GM20000 (cell line): ENCODE results near the gene NARS2.

Source experiments
- DNase-seq: peaks from one replicate; pipeline ENCODE4 v3.0.0; 2012; ENCODE audit warnings: low spot score
- TF ChIP-seq, protein P1 (sequence below): IDR thresholded peaks from 2 replicates; pipeline ENCODE4 v1.5.1; 2012; ENCODE audit warnings: mild to moderate bottlenecking, control low read depth; ENCODE audit errors: extremely low read depth, missing control alignments

Gene NARS2

DNA sequence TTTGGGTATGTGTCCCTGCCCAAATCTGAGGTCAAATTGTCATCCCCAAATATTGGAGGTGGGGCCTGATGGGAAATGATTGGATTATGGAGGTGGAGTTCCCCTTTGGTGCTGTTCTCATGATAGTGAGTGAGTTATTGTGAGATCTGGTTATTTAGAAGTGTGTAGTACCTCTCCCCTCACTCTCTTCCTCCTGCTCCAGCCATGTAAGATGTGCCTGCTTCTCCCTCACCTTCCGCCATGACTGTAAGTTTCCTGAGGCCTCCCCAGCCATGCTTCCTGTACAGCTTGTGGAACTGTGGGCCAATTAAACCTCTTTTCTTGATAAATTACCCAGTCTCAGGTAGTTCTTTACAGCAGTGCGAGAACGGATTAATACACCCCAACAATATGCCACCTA is 166.0 kb downstream of the NARS2 start:
- no peak for DNase-seq
- TF ChIP-seq, protein P1, sequence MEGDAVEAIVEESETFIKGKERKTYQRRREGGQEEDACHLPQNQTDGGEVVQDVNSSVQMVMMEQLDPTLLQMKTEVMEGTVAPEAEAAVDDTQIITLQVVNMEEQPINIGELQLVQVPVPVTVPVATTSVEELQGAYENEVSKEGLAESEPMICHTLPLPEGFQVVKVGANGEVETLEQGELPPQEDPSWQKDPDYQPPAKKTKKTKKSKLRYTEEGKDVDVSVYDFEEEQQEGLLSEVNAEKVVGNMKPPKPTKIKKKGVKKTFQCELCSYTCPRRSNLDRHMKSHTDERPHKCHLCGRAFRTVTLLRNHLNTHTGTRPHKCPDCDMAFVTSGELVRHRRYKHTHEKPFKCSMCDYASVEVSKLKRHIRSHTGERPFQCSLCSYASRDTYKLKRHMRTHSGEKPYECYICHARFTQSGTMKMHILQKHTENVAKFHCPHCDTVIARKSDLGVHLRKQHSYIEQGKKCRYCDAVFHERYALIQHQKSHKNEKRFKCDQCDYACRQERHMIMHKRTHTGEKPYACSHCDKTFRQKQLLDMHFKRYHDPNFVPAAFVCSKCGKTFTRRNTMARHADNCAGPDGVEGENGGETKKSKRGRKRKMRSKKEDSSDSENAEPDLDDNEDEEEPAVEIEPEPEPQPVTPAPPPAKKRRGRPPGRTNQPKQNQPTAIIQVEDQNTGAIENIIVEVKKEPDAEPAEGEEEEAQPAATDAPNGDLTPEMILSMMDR, result no peak

DNA sequence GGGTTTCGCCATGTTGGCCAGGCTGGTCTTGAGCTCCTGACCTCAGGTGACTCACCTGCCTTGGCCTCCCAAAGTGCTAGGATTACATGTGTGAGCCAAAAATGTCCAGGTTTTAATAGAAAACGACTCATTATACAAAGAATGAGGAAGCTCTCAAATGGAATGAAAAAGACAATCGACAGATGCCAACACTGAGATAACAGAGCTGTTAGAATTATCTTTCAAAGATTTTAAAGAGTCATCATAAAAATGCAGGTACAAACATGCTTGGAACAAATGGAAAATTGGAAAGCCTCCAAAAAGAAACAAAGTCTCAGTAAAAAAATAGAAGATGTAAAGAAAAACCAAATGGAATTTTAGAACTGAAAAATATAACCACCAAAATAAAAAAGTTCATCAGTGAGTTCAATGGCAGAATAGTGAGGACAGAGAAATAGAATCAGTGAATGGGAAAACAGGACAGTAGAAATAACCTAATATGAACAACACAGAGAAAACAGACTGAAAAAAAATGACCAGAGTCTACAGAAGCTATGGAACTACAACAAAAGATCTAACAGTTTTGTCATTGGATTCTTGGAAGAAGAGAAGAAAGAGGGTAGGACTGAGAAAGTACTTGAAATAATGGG is 168.0 kb downstream of the NARS2 start:
- TF ChIP-seq, protein P1, result no peak
- no peak for DNase-seq

DNA sequence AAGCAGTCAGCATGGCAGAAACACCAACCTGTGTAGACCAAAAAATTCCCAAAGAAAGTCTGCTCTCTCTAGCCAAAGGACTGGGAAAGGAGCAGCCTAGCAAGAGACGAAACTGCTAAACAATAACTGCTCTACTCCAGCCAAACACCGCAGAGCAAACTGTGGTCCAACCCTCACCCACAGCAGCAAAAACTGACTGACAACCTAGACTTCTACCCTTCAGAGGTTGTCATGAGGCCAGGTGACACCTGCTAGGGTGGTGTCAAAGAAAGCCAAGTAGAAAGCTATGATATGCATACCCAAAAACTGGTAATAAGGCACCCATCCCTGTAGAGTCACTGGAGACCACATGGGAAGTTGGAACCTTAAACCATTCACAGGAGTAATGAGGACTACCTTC is 168.9 kb downstream of the NARS2 start:
- no peak for DNase-seq
- TF ChIP-seq, protein P1, result no peak

DNA sequence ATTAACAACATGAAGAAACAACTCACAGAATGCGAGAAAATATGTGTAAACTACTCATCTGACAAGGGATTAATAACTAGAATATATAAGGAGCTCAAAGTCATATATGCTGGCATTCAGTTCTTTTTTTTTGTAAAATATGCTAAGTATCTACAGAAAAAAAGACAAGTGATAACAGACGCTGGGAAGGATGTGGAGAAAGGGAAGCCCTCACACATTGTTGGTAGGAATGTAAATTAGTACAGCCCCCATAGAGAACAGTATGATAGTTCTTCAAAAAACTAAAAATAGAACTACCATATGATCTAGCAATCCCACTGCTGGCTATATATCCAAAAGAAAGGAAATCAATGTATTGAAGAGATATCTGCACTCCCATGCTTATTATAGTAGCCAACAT is 170.9 kb downstream of the NARS2 start:
- DNase-seq, result no peak
- TF ChIP-seq, protein P1, result no peak

DNA sequence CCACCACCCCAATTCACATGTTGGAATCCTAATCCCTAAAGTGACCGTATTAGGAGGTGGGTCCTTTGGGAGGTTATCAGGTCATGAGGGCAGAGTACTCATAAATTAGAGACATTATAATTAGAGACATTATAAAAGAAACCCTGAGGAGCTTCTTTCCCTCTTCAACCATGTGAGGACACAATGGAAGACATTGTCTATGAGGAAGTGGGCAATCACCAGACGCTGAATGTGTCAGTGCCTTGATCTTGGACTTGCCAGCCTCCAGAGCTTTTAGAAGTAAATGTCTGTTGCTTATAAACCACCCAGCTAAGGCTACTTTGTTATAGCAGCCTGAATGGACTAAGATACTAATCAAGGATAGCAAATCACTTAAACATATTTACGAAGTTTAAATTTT is 171.8 kb downstream of the NARS2 start:
- DNase-seq, result no peak
- TF ChIP-seq, protein P1, result no peak

DNA sequence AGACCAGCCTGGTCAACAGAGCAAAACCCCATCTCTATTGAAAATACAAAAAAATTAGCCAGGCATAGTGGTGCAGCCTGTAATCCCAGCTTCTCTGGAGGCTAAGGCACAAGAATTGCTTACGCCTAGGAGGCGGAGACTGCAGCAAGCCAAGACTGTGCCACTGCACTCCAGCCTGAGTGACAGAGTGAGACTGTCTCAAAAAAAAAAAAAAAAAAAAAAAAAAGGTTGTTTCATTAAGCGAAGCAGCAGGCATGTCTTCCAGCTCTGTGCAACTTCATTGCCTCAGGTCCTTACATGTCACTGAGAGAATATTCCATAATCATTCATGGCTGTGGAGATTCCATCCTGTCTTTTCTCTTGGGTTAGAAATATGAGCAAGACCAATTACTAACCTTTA is 174.0 kb downstream of the NARS2 start:
- no peak for DNase-seq
- TF ChIP-seq, protein P1, result no peak

DNA sequence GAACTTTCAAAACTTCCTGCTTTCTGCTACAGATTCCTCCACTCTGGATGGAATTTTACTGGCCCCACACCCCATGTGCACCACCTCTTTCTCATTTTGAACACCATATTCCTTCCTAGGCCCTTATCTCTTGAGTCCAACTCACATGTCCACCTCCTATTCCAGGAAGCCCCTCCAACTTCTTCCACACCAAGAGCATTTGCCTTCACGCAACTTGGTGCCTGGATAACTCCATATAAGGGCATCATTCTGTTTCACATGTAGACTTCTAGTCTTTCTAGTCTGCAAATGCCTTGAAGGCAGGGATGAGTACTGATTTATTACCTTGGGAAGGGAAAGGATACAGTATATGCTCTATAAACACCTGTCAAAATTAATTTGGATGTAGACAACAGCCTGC is 174.5 kb downstream of the NARS2 start:
- TF ChIP-seq, protein P1, result no peak
- DNase-seq, result no peak
